ENCODE results near the gene PIF1.

PIF1 gene, protein sequence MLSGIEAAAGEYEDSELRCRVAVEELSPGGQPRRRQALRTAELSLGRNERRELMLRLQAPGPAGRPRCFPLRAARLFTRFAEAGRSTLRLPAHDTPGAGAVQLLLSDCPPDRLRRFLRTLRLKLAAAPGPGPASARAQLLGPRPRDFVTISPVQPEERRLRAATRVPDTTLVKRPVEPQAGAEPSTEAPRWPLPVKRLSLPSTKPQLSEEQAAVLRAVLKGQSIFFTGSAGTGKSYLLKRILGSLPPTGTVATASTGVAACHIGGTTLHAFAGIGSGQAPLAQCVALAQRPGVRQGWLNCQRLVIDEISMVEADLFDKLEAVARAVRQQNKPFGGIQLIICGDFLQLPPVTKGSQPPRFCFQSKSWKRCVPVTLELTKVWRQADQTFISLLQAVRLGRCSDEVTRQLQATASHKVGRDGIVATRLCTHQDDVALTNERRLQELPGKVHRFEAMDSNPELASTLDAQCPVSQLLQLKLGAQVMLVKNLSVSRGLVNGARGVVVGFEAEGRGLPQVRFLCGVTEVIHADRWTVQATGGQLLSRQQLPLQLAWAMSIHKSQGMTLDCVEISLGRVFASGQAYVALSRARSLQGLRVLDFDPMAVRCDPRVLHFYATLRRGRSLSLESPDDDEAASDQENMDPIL
- total RNA-seq = 0.31 to 1.4 reads per million in 2 donors

DNA sequence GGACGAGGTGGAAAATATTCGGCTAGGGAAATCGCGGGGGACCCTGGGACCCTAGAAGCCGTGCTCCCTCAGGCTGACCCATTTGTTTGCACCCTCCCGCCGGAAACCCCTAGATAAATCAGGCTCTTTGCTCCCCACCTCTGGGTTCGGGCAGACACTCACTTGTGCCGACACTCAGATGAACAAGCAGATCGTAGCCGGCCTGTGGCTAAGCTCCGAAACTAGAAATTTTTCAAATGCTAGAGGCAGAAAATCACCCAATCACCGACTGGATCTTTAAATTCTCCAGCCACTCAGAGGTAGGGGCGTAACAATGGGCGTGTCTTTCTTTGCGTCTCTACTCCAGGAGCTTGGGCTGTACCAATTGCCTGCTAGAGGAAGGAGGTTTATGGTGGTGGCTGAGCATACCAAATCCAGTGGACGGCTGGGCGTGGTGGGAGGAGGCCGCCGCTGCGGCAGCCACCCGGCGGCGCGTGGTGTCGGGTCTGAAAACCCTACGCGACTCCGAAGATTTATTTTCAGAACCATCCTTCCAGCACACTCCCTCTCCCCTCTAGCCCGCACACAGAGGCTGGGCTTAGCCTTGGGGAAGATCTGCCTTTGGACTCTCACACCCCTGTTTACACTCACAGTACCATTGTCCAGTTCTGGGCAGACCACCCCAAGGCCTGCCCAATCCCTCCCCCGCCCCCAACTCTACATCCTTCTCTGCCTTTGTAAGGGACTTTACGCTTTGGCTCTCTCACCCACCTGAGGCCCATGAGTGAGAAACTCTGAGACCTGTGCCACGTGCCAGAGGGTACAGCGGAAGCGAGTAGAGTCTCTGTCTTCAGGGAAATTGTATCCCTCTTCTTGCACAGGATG is at the start of gene PIF1:
Gene PIF1 (minus strand): TSS at position 217 of the 864 bp plus-strand sequence. CDS start 1,312 bp downstream, outside the sequence.
- DNase-seq = peak; percentile 56 to 99 (median 82)

DNA sequence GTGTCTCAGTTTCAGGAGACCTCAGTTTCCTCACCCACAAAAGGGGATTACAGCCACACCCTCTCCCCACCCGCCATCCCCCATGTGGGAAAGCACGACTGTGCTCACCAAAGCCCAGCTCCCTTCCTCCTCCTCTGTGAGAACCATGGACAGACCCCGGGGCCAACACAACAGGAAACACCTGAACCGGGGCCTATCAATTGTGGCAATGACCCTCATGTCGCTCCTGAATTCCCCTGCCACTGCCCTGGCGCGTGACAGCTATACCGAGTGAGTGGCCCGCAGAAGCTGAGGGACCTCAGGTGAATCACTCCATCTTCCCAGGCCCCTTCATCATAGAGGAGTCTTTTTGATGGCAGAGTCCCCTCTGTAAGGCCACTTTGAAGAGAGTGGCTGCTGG is 44.9 kb upstream of the PIF1 start:
- no peak for DNase-seq

GRCh38 chr15:64869501-64869900 is 44.1 kb upstream of the PIF1 start:
- no peak for DNase-seq

DNA sequence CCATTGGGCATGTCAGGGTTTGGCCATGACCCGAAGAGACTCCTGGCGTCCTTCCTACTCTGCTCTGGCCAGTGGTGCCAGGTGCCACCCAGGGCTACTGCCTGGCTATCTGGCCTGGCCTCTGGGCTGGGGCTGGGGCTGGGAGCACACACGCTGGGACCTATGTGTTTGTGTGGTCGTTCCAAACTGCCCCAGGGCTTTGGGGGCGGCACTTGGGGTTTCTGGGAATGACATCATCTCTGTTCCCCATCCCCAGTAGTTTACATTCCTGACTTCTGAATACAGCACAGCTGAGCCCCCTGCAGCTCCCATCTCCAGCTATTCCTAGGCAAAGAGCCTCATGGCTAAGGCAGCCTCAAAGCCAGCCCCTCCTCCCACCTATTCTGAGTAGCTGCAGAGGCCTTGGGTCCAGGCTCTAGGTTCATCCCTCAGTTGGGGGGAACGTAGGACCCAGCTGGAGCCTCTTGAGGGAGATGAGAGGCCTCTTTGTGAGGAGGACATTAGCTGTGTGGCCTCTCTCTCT is 40.6 kb upstream of the PIF1 start:
- DNase-seq = no peak

DNA sequence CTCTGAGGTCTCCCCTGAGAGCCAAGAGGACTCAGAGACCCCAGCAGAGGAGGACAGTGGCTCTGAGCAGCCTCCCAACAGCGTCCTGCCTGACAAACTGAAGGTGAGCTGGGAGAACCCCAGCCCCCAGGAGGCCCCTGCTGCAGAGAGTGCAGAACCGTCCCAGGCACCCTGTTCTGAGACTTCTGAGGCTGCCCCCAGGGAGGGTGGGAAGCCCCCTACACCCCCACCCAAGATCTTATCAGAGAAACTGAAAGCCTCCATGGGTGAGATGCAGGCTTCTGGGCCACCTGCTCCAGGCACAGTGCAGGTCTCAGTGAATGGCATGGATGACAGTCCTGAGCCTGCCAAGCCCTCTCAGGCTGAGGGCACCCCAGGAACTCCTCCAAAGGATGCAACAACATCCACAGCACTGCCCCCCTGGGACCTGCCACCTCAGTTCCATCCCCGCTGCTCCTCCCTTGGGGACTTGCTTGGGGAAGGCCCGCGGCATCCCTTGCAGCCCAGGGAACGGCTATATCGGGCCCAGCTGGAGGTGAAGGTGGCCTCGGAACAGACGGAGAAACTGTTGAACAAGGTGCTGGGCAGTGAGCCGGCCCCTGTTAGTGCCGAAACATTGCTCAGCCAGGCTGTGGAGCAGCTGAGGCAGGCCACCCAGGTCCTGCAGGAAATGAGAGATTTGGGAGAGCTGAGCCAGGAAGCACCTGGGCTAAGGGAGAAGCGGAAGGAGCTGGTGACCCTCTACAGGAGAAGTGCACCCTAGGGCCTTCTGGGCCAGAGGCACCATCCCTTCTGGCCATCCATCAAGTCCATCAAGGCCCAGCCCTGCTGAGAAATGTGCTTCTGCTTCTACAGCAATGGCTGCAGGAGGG is 39.9 kb upstream of the PIF1 start:
- no peak for DNase-seq

GRCh38 chr15:64864068-64864467 is 38.6 kb upstream of the PIF1 start:
- DNase-seq = no peak

- no peak for DNase-seq
Observed at GRCh38 chr15:64862408-64862807, 37.0 kb upstream of the PIF1 start.

GRCh38 chr15:64861960-64862359 is 36.5 kb upstream of the PIF1 start:
- no peak for DNase-seq

DNA sequence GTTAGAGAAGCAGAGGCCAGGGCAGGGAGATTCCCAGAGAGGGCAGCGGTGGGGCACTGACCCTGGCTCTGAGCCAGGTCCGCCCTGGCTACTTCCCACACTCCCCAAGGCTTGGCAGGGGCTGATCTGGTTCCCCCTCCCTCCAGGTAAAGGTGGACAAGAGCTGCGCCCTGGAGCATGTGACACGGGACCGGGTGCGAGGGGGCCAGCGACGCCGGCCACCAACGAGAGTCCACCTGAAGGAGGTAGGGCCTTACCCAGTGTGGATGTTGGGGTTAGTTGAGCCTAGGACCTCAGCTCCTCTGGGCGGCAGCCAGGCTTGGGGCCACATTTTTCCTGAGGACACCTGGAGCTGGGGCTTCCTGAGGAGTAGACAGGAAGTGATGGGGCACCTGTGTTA is 35.9 kb upstream of the PIF1 start:
- no peak for DNase-seq

GRCh38 chr15:64859226-64859625 is 33.8 kb upstream of the PIF1 start:
- DNase-seq = no peak

GRCh38 chr15:64858021-64858575 is 32.7 kb upstream of the PIF1 start:
- DNase-seq = peak in 1 of 5 experiments; percentile 43

- DNase-seq = no peak
Observed at GRCh38 chr15:64857421-64857820, 32.0 kb upstream of the PIF1 start.

- no peak for DNase-seq
Observed at GRCh38 chr15:64856429-64857145, 31.1 kb upstream of the PIF1 start.

DNA sequence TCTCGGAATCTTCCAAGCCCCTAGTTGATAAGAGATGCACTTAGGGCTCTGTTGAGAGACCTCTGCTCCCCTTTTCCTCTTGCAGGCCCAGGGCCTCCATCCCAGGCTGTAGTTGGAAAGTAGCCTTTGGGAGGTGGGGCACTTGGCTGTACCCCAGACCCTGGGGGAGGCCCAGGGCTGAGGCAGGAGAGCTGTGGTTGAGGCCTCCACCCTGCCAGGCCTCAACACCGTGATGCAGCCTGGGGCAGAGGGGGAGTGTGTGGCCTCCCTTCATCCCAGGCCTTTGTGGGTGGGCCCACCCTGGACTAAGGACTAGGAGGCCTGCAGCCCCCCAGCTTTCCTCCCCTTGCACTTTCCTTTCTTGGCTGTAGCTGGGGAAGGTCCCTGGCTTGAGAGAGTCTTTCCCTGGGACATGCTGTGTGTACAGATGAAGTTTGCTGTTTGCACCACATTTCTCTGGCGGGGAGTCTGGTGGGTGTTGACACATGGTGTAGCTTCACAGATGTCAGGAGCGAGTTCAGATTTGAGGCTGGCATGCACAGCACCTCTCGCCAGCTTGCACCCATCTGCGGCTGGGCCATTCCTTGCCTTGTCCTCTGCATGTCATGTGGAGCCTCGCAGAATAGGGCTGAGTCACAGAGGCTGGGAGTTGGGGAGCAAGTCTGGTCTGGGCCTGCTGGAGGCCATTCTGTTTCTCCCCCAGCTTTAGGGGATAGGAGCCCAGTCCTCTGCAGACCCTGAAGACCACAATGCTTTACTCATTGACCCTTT is 29.9 kb upstream of the PIF1 start:
- DNase-seq = no peak

DNA sequence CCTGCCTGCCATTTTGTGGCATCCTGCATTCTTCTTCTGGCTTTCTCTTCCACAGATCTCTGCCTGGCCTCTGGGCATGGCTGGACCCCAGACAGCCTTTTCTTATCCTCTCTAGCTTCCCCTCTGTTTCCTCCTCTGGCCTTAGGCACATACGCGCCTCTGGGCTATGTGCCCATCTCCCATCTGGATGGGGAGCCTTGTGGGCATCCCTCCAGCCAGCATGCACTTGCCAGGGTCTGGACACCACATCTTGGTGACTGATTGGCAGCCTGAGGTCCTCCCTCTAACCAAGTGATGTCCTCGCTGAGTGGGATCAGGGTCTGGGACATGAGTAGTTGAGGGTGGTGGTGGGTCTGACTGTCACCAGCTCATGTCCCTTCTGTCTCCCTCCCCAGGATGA is 29.1 kb upstream of the PIF1 start:
- no peak for DNase-seq

GRCh38 chr15:64854041-64854440 is 28.6 kb upstream of the PIF1 start:
- no peak for DNase-seq

- DNase-seq = no peak
Observed at GRCh38 chr15:64851503-64851840, 26.0 kb upstream of the PIF1 start.

GRCh38 chr15:64850778-64851502 is 25.5 kb upstream of the PIF1 start:
- DNase-seq = no peak

GRCh38 chr15:64847876-64848716 is 22.6 kb upstream of the PIF1 start:
- DNase-seq = no peak
